WERI-Rb-1 (cell line): ENCODE results near the gene USP9X.
"Not testable (repeated sequence)": the region's sequence is repeated elsewhere in the genome, so short reads cannot be mapped to it uniquely, and the experiment has no call there.

Experiments used
- DNase-seq: peaks from one replicate; pipeline ENCODE4 v3.0.0-alpha.2; 2020
- H3K27ac ChIP-seq: fragments of 250-450 bp; sonication (Bioruptor Pico); 2 replicates; pipeline ENCODE4 v1.5.1; 2020; ENCODE audit warnings: mild to moderate bottlenecking, moderate library complexity
- H3K27me3 ChIP-seq: fragments of 250-450 bp; sonication (Bioruptor Pico); 2 replicates; pipeline ENCODE4 v1.5.1; 2021; ENCODE audit warnings: mild to moderate bottlenecking, low read depth, moderate library complexity; ENCODE audit not compliant: insufficient read depth, severe bottlenecking
- H3K36me3 ChIP-seq: fragments of 250-450 bp; sonication (Bioruptor Pico); 2 replicates; pipeline ENCODE4 v1.5.1; 2020; ENCODE audit warnings: mild to moderate bottlenecking, moderate library complexity
- H3K4me3 ChIP-seq: 2 replicates; pipeline ENCODE4 v1.5.1; 2011; ENCODE audit warnings: low read depth, mild to moderate bottlenecking, control low read depth, low read length
- H3K9me3 ChIP-seq: fragments of 250-450 bp; sonication (Bioruptor Pico); 2 replicates; pipeline ENCODE4 v1.5.1; 2021; ENCODE audit warnings: mild to moderate bottlenecking, moderate library complexity; ENCODE audit not compliant: severe bottlenecking
- CTCF ChIP-seq: IDR thresholded peaks from 2 replicates; pipeline ENCODE4 v1.5.1; 2011; ENCODE audit warnings: low read depth, mild to moderate bottlenecking, control low read depth, inconsistent platforms, low read length

USP9X gene

GRCh38 chrX:41096339-41096955 lies 11.2 kb downstream of the USP9X start:
- Histone ChIP-seq H3K36me3 (peaks cover 22% of the 10 kb centered on the region), H3K27ac (peak overlapping the region; percentile 63), H3K27me3 (no peaks in the 10 kb centered on the region), H3K9me3 (no peaks in the 10 kb centered on the region), H3K4me3 (no peak overlapping the region)
- DNase-seq: peak; percentile 53
- no peak for TF ChIP-seq CTCF

GRCh38 chrX:41097326-41097725 lies 12.1 kb downstream of the USP9X start:
- Histone ChIP-seq H3K4me3 (no peak overlapping the region), H3K9me3 (no peaks in the 10 kb centered on the region), H3K27me3 (no peaks in the 10 kb centered on the region), H3K27ac (no peak overlapping the region), H3K36me3 (peaks cover 19% of the 10 kb centered on the region)
- TF ChIP-seq CTCF: no peak
- no peak for DNase-seq

- Histone ChIP-seq H3K27me3 (no peaks in the 10 kb centered on the region), H3K9me3 (no peaks in the 10 kb centered on the region), H3K27ac (no peak overlapping the region), H3K36me3 (peaks cover 9% of the 10 kb centered on the region), H3K4me3 (no peak overlapping the region)
- DNase-seq: no peak
- no peak for TF ChIP-seq CTCF
Observed at GRCh38 chrX:41100200-41100599, 15.0 kb downstream of the USP9X start.

GRCh38 chrX:41100819-41101218 lies 15.6 kb downstream of the USP9X start:
- no peak overlapping the region for H3K4me3 ChIP-seq
- no peaks in the 10 kb centered on the region for H3K27me3 ChIP-seq
- no peaks in the 10 kb centered on the region for H3K9me3 ChIP-seq
- DNase-seq: no peak
- no peak for TF ChIP-seq CTCF
- peaks cover 9% of the 10 kb centered on the region for H3K36me3 ChIP-seq
- H3K27ac ChIP-seq: no peak overlapping the region

GRCh38 chrX:41105005-41105404 lies 19.8 kb downstream of the USP9X start:
- Histone ChIP-seq H3K4me3 (no peak overlapping the region), H3K36me3 (no peaks in the 10 kb centered on the region; the same call in 1 of the 2 replicates), H3K9me3 (no peaks in the 10 kb centered on the region), H3K27me3 (no peaks in the 10 kb centered on the region), H3K27ac (no peak overlapping the region)
- no peak for TF ChIP-seq CTCF
- DNase-seq: no peak

- DNase-seq, H3K4me3 ChIP-seq, H3K36me3 ChIP-seq, H3K27me3 ChIP-seq, H3K27ac ChIP-seq, H3K9me3 ChIP-seq: not testable (repeated sequence)
Observed at GRCh38 chrX:41106257-41106656, 21.0 kb downstream of the USP9X start.
